Natural killer cell (primary cell): ENCODE measurements around the gene ZBTB7A. TPM values are rescaled to one million over a fixed set of nuclear protein-coding genes. Genes with fewer than 3 reads are reported as not detected.

Experiments used
- ATAC-seq, 3 donors: fragments of 150-1000 bp in 2 of 3; fragments of 200-7000 bp in 1 of 3; cut with Tn5 transposase; 1 replicate in 1 of 3; 2 replicates in 2 of 3; pipeline ENCODE4 v1.10.0; 2021; ENCODE audit warnings: mild to moderate bottlenecking in 2 of 3, moderate library complexity in 2 of 3
- DNase-seq, 2 donors: peaks; one replicate each; pipeline versions ENCODE4 v3.0.0 to v3.0.0-alpha.2; 2013 to 2021; ENCODE audit warnings: mixed read lengths in 1 of 2
- H3K27ac ChIP-seq: one replicate; pipeline ENCODE4 v1.5.1; 2013; ENCODE audit warnings: mild to moderate bottlenecking, low read length
- H3K27me3 ChIP-seq: one replicate; pipeline ENCODE4 v1.6.1; 2013; ENCODE audit warnings: low read length; ENCODE audit not compliant: control insufficient read depth, insufficient read depth
- H3K36me3 ChIP-seq: one replicate; pipeline ENCODE4 v1.6.1; 2013; ENCODE audit warnings: low read length; ENCODE audit not compliant: control insufficient read depth, insufficient read depth
- H3K4me1 ChIP-seq: one replicate; pipeline ENCODE4 v1.6.1; 2013; ENCODE audit warnings: low read length; ENCODE audit not compliant: control insufficient read depth, insufficient read depth
- H3K4me3 ChIP-seq: one replicate; pipeline ENCODE4 v1.5.1; 2013; ENCODE audit warnings: low read length
- H3K9me3 ChIP-seq: one replicate; pipeline ENCODE4 v1.6.1; 2013; ENCODE audit warnings: low read length; ENCODE audit not compliant: control insufficient read depth, insufficient read depth
- H3K27ac Mint-ChIP-seq, 2 donors: one replicate each; pipeline ENCODE4 v1.8.0; 2022; ENCODE audit warnings: mild to moderate bottlenecking in 2 of 2, mixed read lengths in 2 of 2, moderate library complexity in 1 of 2
- H3K27me3 Mint-ChIP-seq, 2 donors: one replicate each; pipeline ENCODE4 v1.8.0; 2022; ENCODE audit warnings: low read depth in 2 of 2, mixed read lengths in 2 of 2
- H3K36me3 Mint-ChIP-seq: one replicate; pipeline ENCODE4 v1.8.0; 2022; ENCODE audit warnings: mixed read lengths
- H3K4me1 Mint-ChIP-seq, 2 donors: one replicate each; pipeline ENCODE4 v1.8.0; 2022; ENCODE audit warnings: mixed read lengths in 2 of 2
- H3K4me3 Mint-ChIP-seq: one replicate; pipeline ENCODE4 v1.8.0; 2022; ENCODE audit warnings: mild to moderate bottlenecking, moderate library complexity, mixed read lengths
- H3K9me3 Mint-ChIP-seq, 2 donors: one replicate each; pipeline ENCODE4 v1.8.0; 2022; ENCODE audit warnings: mixed read lengths in 2 of 2
- CTCF ChIP-seq: fragments of 200-600 bp; IDR thresholded peaks from one replicate; pipeline ENCODE4 v1.8.0; 2022; ENCODE audit warnings: antibody characterized with exemption
- WGBS: methylation state at CpG from one replicate; pipeline ENCODE4 v1.1.7; 2013; ENCODE audit warnings: missing lambda C conversion rate; ENCODE audit not compliant: insufficient coverage; 5-methylcytosine and 5-hydroxymethylcytosine counted together
- intact Hi-C: fragments of 100-400 bp; cut with micrococcal nuclease; formaldehyde crosslinking; loops from one replicate; pipeline ENCODE4 v1.14.2; 2022
- total RNA-seq, 4 donors: library from RNA; stranded (reverse); fragments of 120-200 nt in 1 of 4; gene quantifications; one replicate each; pipeline versions ENCODE4 v1.2.3 to v1.2.4, GENCODE V29; 2013 to 2022

ZBTB7A gene
- total RNA-seq, 3 donors from 2014 or later (not counting 1 experiment from before 2014, with no cell fraction given): 81.6 to 97.7 (median 82.9) TPM

GRCh38 chr19:4090356-4091220 is 23.9 kb upstream of the ZBTB7A start:
- Mint-ChIP-seq H3K9me3 (no peaks in the 10 kb centered on the region), H3K27ac (peak overlapping the region; percentile 92 to 97), H3K36me3 (no peaks in the 10 kb centered on the region), H3K4me3 (no peak overlapping the region), H3K27me3 (no peaks in the 10 kb centered on the region), H3K4me1 (peaks cover 31 to 45% of the 10 kb centered on the region in 2 donors)
- H3K27ac ChIP-seq: peak overlapping the region; percentile 90
- TF ChIP-seq CTCF: no peak
- H3K4me3 ChIP-seq: no peak overlapping the region
- peaks cover 16% of the 10 kb centered on the region for H3K36me3 ChIP-seq
- 93% methylated on average over 52 of the region's 52 CpGs for WGBS
- intact Hi-C loops: no loop called here
- peaks cover 53% of the 10 kb centered on the region for H3K4me1 ChIP-seq
- no peak for ATAC-seq
- peak in 1 of 2 donors; percentile 42 for DNase-seq
- H3K27me3 ChIP-seq: no peaks in the 10 kb centered on the region
- no peaks in the 10 kb centered on the region for H3K9me3 ChIP-seq

- Histone ChIP-seq H3K27ac (peak overlapping the region; percentile 90), H3K9me3 (no peaks in the 10 kb centered on the region), H3K4me3 (no peak overlapping the region), H3K36me3 (peaks cover 11% of the 10 kb centered on the region), H3K27me3 (no peaks in the 10 kb centered on the region), H3K4me1 (peaks cover 55% of the 10 kb centered on the region)
- WGBS: 73% methylated on average over 22 of the region's 22 CpGs
- Mint-ChIP-seq H3K9me3 (no peaks in the 10 kb centered on the region), H3K27ac (peak overlapping the region; percentile 92 to 97), H3K36me3 (no peaks in the 10 kb centered on the region), H3K4me3 (peak overlapping the region; percentile 13), H3K4me1 (peaks cover 31 to 47% of the 10 kb centered on the region in 2 donors), H3K27me3 (no peaks in the 10 kb centered on the region)
- intact Hi-C loops: loop anchor here (1.0 kb wide), 2 partner anchors 14 to 19 kb away; no protein-coding TSS in a partner anchor
- DNase-seq: no peak
- no peak for ATAC-seq
- TF ChIP-seq CTCF: no peak
These were observed 23.2 kb upstream of the ZBTB7A start for GRCh38 chr19:4089946-4090345.

GRCh38 chr19:4089400-4089908 is 22.8 kb upstream of the ZBTB7A start:
- DNase-seq: peak; percentile 67 to 75
- Mint-ChIP-seq H3K4me3 (peak overlapping the region; percentile 88), H3K27ac (peak overlapping the region; percentile 92 to 97), H3K9me3 (no peaks in the 10 kb centered on the region), H3K27me3 (no peaks in the 10 kb centered on the region), H3K36me3 (no peaks in the 10 kb centered on the region), H3K4me1 (peaks cover 36 to 51% of the 10 kb centered on the region in 2 donors)
- ATAC-seq: peak; percentile 70 to 82 (median 77)
- Histone ChIP-seq H3K9me3 (no peaks in the 10 kb centered on the region), H3K4me3 (peak overlapping the region; percentile 28), H3K4me1 (peaks cover 60% of the 10 kb centered on the region), H3K27me3 (no peaks in the 10 kb centered on the region), H3K27ac (peak overlapping the region; percentile 90), H3K36me3 (peaks cover 9% of the 10 kb centered on the region)
- intact Hi-C loops: loop anchor here (1.0 kb wide), 2 partner anchors 15 to 20 kb away; no protein-coding TSS in a partner anchor
- TF ChIP-seq CTCF: no peak
- 6% methylated on average over 26 of the region's 26 CpGs for WGBS
